ENCODE data around the gene CUEDC1. TPM values are rescaled to one million over a fixed set of nuclear protein-coding genes. Genes with fewer than 3 reads are reported as not detected.
A peak's percentile ranks its signal among the peaks of the same experiment; 100 is the strongest.
"Not testable (repeated sequence)": the region's sequence is repeated elsewhere in the genome, so short reads cannot be mapped to it uniquely, and the experiment has no call there.

Gene CUEDC1
- total RNA-seq, 4 donors from 2014 or later: 30.3 to 72.2 (median 51.2) TPM

DNA sequence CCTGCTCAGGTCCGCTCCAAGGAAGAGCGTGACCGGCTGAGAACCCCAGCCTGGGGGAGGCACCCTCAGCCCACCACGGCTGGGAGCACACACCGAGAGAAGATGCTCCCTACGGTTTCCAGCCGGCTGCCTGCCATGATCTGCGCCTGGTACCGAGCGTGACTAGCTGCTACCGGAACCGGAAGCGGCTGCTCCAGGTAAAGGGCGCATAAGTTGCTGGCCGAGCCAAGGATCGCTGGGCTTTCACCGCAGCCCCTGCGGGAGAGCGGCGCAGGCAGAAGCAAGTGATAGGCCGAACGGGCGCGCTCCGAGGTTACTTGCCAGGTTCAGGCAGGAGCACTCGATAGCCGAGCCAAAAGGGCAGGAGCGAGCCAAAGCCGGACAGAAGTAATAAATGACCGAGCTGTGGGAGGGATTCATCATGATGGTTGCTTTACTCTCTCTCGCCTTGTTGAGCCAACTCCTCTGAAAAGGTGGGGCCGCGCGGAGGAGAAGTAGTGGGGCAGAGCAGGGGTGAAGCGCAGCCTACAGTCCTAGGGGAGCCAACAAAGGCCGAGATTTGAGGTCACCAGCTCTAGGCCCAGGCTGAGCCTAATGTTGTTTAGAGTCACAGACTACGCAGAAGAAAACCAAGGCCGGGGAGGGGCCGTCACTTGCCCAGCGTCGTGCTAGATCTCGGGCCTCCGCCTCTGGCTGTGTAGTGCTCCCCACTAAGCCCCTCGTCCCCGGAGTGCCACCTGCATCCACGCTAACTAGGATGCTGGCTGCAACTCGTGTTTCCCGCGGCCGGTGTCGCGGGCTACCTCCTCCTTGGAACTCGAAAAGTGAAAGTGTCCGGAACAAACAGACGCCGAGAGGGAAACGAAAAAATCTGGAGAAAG, 105.1 kb downstream of the CUEDC1 start, which contains the start of gene MRPS23:
Gene MRPS23 (minus strand): TSS at position 171 of the 881 bp plus-strand sequence. CDS start 34 bp downstream, at position 137.
- intact Hi-C loops (cut with DNase I): loop anchor here (5.0 kb wide), 1 partner anchor 232 kb away; the partner anchor contains the start of gene DYNLL2
- Histone ChIP-seq H3K4me1 (peaks cover 48 to 83% (median 73%) of the 10 kb centered on the region in 4 donors), H3K27ac (replicated peaks in 1 of 4) (peak within 1 kb of the TSS; percentile 83 to 98 (median 93)), H3K36me3 (peaks cover 0 to 35% (median 10%) of the 10 kb centered on the region in 4 donors), H3K9me3 (no peaks in the 10 kb centered on the region), H3K4me3 (peak within 1 kb of the TSS; percentile 81 to 91 (median 89)), H3K27me3 (no peaks in the 10 kb centered on the region)
- DNase-seq (ENCODE audit: extremely low spot score): peak; percentile 99
- WGBS: under 1% methylated on average over 40 of the region's 57 CpGs
- TF ChIP-seq EP300 (IDR thresholded peaks at IDR 0.05) (no peak), POLR2AphosphoS5 (IDR thresholded peaks at IDR 0.05) (peak; percentile 98 to 100), POLR2A (IDR thresholded peaks at IDR 0.05; ENCODE audit: low read depth) (peak; percentile 64)
- TF ChIP-seq, protein P1, sequence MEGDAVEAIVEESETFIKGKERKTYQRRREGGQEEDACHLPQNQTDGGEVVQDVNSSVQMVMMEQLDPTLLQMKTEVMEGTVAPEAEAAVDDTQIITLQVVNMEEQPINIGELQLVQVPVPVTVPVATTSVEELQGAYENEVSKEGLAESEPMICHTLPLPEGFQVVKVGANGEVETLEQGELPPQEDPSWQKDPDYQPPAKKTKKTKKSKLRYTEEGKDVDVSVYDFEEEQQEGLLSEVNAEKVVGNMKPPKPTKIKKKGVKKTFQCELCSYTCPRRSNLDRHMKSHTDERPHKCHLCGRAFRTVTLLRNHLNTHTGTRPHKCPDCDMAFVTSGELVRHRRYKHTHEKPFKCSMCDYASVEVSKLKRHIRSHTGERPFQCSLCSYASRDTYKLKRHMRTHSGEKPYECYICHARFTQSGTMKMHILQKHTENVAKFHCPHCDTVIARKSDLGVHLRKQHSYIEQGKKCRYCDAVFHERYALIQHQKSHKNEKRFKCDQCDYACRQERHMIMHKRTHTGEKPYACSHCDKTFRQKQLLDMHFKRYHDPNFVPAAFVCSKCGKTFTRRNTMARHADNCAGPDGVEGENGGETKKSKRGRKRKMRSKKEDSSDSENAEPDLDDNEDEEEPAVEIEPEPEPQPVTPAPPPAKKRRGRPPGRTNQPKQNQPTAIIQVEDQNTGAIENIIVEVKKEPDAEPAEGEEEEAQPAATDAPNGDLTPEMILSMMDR (IDR thresholded peaks at IDR 0.05): peak in 1 of 3 experiments; percentile 28

DNA sequence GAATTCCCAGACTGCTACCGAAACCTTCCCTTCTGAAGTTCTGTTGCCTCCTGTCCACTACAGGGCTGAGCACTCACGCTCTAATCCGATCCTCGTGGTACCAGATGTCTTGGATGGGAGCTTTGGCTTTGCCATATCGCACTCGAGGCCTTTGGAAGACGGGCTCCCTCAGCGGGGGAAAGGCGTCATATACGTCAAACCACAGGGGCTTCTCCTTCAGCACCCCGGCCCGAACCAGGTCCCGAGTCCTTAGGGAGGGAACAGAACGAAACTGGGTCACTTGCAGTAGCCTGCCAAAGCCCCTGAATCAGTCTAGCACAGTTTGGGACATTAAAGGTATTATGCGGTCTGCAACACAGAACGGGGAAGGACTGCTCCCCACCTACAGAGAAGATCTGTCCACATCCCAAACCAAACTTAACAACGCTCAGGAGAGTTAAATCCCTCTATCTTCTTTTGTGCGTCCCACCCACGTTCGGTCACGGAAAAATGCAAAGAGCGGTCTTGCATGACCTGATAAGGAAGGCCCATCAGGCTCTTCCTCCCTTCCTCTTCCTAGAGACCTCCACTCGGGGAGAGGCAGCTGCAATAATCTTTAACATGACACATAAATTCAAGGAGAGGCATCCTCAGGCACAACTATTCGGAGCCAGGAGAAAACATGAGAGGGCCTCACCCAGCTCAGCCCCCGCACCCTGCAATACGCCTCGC, 105.9 kb downstream of the CUEDC1 start:
- H3K27me3 ChIP-seq: no peaks in the 10 kb centered on the region
- peak overlapping the region; percentile 83 to 98 (median 93) for H3K27ac ChIP-seq (replicated peaks in 1 of 4)
- H3K36me3 ChIP-seq: peaks cover 0 to 39% (median 13%) of the 10 kb centered on the region in 4 donors
- intact Hi-C loops (cut with DNase I): loop anchor here (5.0 kb wide), 1 partner anchor 233 kb away; the partner anchor contains the start of gene DYNLL2
- WGBS: 12% methylated on average over 21 of the region's 27 CpGs
- TF ChIP-seq EP300 (IDR thresholded peaks at IDR 0.05) (no peak), POLR2A (IDR thresholded peaks at IDR 0.05; ENCODE audit: low read depth) (no peak)
- H3K4me1 ChIP-seq: peaks cover 44 to 76% (median 65%) of the 10 kb centered on the region in 4 donors
- no peaks in the 10 kb centered on the region for H3K9me3 ChIP-seq
- no peak for DNase-seq (ENCODE audit: extremely low spot score)
- H3K4me3 ChIP-seq: peak overlapping the region; percentile 81 to 91 (median 89)

DNA sequence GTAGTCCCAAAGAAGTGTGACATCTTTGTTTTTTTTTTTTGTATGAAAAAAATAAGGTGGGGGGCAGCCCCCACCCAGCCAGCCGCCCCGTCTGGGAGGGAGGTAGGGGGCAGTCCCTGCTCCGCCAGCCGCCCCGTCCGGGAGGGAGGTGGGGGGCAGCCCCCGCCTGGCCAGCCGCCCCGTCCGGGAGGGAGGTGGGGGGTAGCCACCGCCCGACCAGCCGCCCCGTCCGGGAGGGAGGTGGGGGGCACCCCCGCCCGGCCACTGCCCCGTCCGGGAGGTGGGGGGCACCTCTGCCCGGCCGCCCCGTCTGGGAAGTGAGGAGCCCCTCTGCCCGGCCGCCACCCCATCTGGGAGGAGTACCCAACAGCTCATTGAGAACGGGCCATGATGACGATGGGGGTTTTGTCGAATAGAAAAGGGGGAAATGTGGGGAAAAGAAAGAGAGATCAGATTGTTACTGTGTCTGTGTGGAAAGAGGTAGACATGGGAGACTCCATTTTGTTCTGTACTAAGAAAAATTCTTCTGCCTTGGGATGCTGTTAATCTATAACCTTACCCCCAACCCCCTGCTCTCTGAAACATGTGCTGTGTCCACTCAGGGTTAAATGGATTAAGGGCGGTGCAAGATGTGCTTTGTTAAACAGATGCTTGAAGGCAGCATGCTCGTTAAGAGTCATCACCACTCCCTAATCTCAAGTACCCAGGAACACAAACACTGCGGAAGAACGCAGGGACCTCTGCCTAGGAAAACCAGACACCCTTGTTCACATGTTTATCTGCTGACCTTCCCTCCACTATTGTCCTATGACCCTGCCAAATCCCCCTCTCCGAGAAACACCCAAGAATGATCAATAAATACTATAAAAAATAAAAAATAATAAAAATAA, 108.9 kb downstream of the CUEDC1 start:
- WGBS: 87% methylated on average over 23 of the region's 32 CpGs
- peaks cover 0 to 59% (median 16%) of the 10 kb centered on the region in 4 donors for H3K36me3 ChIP-seq
- not testable (repeated sequence) for H3K27ac ChIP-seq (replicated peaks in 1 of 4)

DNA sequence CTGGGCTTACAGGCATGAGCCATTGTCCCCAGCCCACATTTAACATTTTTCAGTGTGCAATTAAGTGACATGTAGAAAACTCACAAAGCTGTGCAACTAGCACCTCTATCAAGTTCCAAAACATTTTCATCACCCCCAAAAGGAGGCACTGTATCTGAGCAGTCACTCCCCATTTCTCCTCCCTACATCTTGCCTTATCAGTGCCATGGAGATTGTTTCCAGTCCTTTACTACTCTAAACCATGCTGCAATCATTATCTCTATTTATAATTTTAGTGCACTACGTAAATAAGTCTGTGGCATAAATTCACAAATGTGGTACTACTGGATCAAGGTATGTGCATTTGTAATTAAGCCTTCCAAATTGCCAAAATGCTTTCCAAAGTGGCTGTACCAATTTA, 112.9 kb downstream of the CUEDC1 start:
- no peak for TF ChIP-seq POLR2AphosphoS5 (IDR thresholded peaks at IDR 0.05)
- Histone ChIP-seq H3K9me3 (no peaks in the 10 kb centered on the region), H3K27ac (replicated peaks in 1 of 4) (no peak overlapping the region), H3K36me3 (peaks cover 19 to 86% (median 42%) of the 10 kb centered on the region in 4 donors), H3K27me3 (no peaks in the 10 kb centered on the region), H3K4me1 (peaks cover 13 to 25% (median 20%) of the 10 kb centered on the region in 4 donors), H3K4me3 (no peak overlapping the region)
- 86% methylated on average over 1 of the region's 1 CpG for WGBS
- no peak for DNase-seq (ENCODE audit: extremely low spot score)
- intact Hi-C loops (cut with DNase I): no loop called here

More for the DNA sequence above, 108.9 kb downstream of the CUEDC1 start:
- not testable (repeated sequence) for H3K9me3 ChIP-seq; DNase-seq (ENCODE audit: extremely low spot score); H3K4me3 ChIP-seq; H3K27me3 ChIP-seq
- intact Hi-C loops (cut with DNase I): loop anchor here (5.0 kb wide), 1 partner anchor 236 kb away; the partner anchor contains the start of gene DYNLL2
- peaks cover 24 to 45% (median 35%) of the 10 kb centered on the region in 4 donors for H3K4me1 ChIP-seq

DNA sequence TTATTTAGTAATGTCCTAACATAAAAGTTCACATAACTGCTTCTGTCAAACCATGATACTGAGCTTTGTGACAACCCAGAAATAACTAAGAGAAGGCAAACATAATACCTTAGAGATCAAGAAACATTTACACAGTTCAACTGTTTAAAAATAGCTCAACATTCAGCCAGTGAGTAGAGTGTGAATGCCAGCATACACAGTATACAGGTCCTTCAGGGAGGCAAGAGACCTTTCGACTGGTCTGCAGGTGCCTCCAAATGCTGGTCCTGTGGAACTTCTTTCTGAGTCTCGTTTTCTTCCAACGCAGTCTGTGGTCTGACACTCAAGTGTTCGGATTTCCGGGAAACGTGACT, 115.7 kb downstream of the CUEDC1 start:
- H3K27ac ChIP-seq (replicated peaks in 1 of 4): peak overlapping the region; percentile 55 to 89 (median 66)
- TF ChIP-seq POLR2A (IDR thresholded peaks at IDR 0.05; ENCODE audit: low read depth): no peak
- no peak for TF ChIP-seq EP300 (IDR thresholded peaks at IDR 0.05)
- no peak for TF ChIP-seq POLR2AphosphoS5 (IDR thresholded peaks at IDR 0.05)
- TF ChIP-seq, protein P1 (IDR thresholded peaks at IDR 0.05): no peak

More for the DNA sequence above, 115.7 kb downstream of the CUEDC1 start:
- WGBS: 85% methylated on average over 6 of the region's 6 CpGs
- peaks cover 19 to 68% (median 39%) of the 10 kb centered on the region in 4 donors for H3K36me3 ChIP-seq
- H3K9me3 ChIP-seq: no peaks in the 10 kb centered on the region
- peaks cover 12 to 36% (median 25%) of the 10 kb centered on the region in 4 donors for H3K4me1 ChIP-seq
- no peaks in the 10 kb centered on the region for H3K27me3 ChIP-seq
- H3K4me3 ChIP-seq: no peak overlapping the region
- no peak for DNase-seq (ENCODE audit: extremely low spot score)
- intact Hi-C loops (cut with DNase I): no loop called here
